Cardiac septum (tissue), 1 donor: ENCODE measurements around the gene SMG6. TPM values are rescaled to one million over a fixed set of nuclear protein-coding genes. Genes with fewer than 3 reads are reported as not detected.

Experiments used
- DNase-seq: peaks from one replicate; pipeline ENCODE4 v3.0.0-alpha.2; 2020; ENCODE audit warnings: low spot score
- intact Hi-C: fragments of 100-400 bp; cut with DNase I; formaldehyde crosslinking; loops from one replicate; pipeline ENCODE4 v1.14.0; 2022
- total RNA-seq: library from RNA; stranded (reverse); fragmentation: NEBNext Ultra II Directional; extraction: Animal tissue kit (Norgen Biotek cat#: 25700); gene quantifications from one replicate; pipeline ENCODE4 v1.2.1, GENCODE V29; 2021
- donor health status: DM: no; HTN: no; CAD: no.

The SMG6 gene
- total RNA-seq, 1 donor from 2014 or later = 19.7 TPM

DNA sequence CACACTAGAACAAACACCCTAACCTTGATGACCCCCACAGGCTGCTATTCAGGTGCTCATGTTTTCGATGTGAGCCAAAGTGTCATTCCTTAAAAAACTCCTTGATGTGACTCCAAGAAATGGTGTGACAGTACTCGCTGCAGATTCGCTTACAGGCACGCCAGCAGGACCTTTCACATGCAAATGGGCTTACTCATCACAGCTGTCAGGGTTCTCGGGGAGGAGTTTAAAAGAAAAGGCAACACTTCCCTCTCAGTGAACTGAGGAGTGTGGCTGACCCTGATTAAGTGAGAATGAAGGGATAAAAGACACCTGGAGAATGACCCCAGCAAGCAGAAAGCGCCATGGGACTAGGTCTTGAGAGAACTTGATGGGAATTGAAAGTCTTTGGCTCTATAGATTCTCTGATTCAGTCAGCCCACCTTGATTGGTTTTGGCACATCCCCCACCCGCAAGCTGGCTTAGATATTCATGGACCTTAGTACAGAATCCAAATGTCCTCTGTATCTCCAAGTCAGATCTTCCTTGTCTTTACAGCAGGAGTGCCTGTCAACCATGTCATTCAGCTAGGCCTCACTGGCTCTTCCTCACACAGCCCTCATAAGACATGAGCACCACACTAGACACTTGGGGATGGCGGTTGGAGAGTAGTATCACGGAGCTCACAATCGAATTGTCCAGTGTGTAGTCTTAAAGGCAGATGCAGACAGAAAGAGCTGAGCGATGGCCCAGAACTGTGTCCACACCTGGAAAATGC is 166.1 kb downstream of the SMG6 start:
- intact Hi-C loops = no loop called here
- DNase-seq = no peak

- intact Hi-C loops = no loop called here
- no peak for DNase-seq
These were observed 167.3 kb downstream of the SMG6 start for GRCh38 chr17:2136241-2136640.

- intact Hi-C loops = no loop called here
- no peak for DNase-seq
These were observed 175.6 kb downstream of the SMG6 start for GRCh38 chr17:2128011-2128410.

- no peak for DNase-seq
- intact Hi-C loops = no loop called here
These were observed 178.5 kb downstream of the SMG6 start for GRCh38 chr17:2125013-2125535.

- intact Hi-C loops = loop anchor here (5.0 kb wide), 1 partner anchor 48 kb away; no protein-coding TSS in a partner anchor
- no peak for DNase-seq
These were observed 179.2 kb downstream of the SMG6 start for GRCh38 chr17:2124391-2124790.

GRCh38 chr17:2123375-2124251 is 180.0 kb downstream of the SMG6 start:
- no peak for DNase-seq
- intact Hi-C loops = loop anchor here (5.0 kb wide), 1 partner anchor 49 kb away; no protein-coding TSS in a partner anchor

DNA sequence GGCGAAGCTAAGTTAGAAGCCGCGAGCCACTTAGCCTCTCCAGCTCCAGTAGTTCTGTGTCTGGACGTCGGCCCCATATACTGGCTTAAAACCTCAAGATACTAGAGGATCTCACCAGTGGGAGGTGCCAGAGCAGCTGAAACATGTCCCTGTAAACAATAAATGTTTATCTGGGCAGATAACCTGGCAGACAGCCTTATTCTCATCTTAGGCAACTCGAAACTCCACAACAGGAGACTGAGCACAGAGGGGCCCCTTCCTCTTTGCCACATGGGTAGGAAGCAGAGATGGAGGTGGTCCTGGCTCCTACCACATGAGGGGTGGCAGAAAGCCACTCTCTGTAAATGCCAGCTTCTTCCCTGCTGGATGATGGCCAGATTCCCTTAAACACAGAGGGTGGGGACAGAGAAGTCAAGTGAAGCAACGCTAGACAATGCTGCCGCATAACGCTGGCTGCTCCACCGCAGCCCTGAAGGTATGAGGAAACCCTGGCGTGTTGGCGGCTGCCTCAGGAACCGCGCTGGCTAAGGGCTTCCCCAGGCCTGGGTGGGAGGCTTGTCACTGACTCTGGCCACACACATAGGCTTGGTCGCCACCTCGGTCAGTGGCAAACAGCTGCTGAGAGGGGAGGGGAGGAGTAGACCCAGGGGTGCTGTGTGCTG is 180.8 kb downstream of the SMG6 start:
- intact Hi-C loops = loop anchor here (5.0 kb wide), 1 partner anchor 50 kb away; no protein-coding TSS in a partner anchor

DNA sequence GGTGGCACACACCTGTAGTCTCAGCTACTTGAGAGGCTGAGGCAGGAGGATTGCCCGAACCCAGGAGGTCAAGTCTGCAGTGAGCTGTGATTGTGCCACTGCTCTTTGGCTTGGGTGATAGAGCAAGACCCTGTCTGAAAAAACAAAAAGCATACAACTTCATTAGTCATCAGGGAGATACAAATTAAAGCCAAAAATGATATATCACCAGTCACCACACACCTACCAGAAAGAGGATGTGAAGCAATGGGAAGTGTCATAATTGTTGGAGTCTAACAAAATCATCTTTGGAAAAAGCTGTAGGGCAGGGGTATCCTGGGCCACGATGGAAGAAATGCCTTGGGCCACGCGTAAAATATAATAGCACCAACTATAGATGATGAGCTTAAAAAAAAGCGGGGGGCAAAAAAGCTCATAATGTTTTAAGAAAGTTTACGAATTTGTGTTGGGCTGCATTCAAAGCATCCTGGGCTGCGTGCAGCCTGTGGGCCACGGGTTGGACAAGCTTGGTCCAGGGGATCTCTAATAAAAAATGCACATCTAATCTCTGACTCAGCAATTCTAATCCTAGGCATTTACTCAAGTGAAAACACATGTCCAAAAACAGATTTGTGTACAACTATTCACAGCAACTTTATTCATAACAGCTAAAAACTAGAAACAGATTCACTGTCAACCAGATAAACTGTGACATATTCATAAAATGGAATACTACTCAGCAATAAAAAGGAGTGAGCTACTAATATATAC is 182.8 kb downstream of the SMG6 start:
- intact Hi-C loops = loop anchor here (5.0 kb wide), 1 partner anchor 52 kb away; no protein-coding TSS in a partner anchor
- no peak for DNase-seq

More for the DNA sequence above, 180.8 kb downstream of the SMG6 start:
- DNase-seq = peak; percentile 85

DNA sequence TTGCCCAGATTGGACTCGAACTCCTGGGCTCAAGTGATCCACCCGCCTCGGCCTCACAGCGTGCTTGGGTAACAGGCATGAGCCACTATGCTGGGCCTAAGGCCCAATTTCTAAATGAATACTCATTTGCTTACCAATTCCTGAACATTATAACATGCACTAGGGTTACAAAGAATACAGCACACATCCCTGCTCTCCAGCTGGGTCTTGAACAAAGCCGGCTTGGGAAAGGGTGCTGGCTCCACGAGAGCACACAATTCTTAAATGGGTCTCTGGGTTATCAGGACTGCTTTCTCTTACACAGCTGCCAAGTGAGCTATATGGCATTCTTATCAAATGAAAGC is 190.3 kb downstream of the SMG6 start:
- intact Hi-C loops = no loop called here

GRCh38 chr17:2111691-2112090 is 191.9 kb downstream of the SMG6 start:
- intact Hi-C loops = no loop called here
- no peak for DNase-seq

More for the DNA sequence above, 190.3 kb downstream of the SMG6 start:
- DNase-seq = no peak

DNA sequence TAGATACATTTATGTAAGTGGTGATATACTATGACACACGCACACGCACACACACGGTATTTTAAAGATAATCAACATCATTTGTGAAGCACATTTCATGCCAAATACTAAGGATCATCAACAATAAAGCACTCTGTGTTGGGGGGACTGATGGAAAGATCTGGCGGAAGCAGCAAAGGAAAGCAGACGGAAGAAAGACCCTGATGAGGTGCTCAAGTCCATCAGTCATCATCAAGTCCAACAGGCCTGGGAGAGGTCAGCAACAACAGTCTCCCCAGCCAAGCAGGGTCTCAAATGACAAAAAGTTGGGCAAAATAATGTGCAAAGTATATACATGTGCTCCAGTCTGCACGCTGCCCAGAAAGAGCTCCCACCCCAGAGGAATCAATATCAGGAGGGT is 193.1 kb downstream of the SMG6 start:
- DNase-seq = no peak
- intact Hi-C loops = no loop called here

DNA sequence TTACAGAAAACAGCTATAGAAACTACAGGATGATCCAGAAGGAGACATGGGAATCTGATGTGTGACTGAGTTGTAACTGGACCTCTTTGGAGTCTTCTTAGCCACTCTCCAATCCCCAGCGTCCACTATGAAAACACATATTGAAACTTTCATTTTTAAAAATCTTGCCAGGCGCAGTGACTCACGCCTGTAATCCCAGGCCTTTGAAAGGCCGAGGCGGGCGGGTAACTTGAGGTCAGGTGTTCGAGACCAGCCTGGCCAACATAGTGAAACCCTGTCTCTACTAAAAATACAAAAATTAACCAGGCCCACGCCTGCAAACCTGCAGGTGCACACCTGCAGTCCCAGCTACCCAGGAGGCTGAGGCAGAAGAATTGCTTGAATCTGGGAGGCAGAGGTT is 195.4 kb downstream of the SMG6 start:
- DNase-seq = no peak
- intact Hi-C loops = no loop called here

GRCh38 chr17:2107506-2107905 is 196.1 kb downstream of the SMG6 start:
- intact Hi-C loops = no loop called here
- DNase-seq = no peak

DNA sequence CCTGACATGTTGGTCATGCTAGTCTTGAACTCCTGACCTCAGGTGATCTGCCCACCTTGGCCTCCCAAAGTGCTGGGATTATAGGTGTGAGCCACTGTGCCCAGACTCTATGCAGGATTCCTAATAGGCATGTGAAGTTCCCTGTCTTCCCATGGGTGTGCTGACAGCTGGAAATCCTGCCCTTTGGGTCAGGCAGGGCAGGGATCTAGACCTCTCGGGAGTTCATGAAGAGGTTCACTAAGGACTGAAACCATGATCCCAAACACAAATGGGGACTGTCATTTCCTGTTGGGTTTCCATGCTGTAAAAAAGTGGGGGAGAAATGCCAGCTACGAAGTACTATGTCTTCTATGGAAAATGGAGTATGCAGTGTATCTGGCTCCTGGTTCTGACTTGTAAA is 196.5 kb downstream of the SMG6 start:
- no peak for DNase-seq
- intact Hi-C loops = no loop called here

DNA sequence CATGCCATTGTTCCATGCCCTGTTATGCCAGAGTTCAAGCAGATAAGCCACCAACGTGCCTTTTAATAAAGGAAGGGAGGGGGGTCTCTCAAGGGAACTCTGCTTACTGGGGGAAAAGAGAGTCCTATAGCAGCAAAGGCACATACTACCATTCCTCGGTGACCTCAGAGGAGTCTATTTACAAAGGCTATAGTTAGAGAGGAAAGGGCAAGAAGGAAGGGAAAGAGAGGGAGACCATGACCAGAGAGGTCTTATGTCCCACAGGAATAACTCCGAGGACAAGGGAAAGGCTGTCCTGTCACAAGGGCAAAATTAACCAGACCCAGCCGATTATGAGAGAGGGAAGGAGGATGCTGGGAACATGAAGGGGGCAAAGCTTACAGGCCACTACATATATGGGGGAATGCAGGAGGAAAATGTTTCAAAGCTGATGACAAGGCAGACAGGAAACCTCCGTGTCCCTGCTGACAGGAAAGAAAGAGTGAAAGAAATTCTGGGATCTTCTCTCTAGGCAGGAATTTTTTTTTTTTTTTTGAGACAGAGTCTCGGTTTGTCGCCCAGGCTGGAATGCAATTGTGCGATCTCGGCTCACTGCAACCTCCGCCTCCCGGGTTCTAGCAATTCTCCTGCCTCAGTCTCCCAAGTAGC is 197.2 kb downstream of the SMG6 start:
- intact Hi-C loops = no loop called here
- DNase-seq = no peak

GRCh38 chr17:2105663-2106062 is 197.9 kb downstream of the SMG6 start:
- DNase-seq = no peak
- intact Hi-C loops = no loop called here

- no peak for DNase-seq
- intact Hi-C loops = no loop called here
These were observed 200.4 kb downstream of the SMG6 start for GRCh38 chr17:2102931-2103809.
